HFFc6 (cell line): Measurements from ENCODE around the gene DOCK2. TPM values are rescaled to one million over a fixed set of nuclear protein-coding genes. Genes with fewer than 3 reads are reported as not detected.

Experiments used
- DNase-seq: peaks from one replicate; pipeline ENCODE4 v3.0.0-alpha.2; 2018
- H3K27ac Mint-ChIP-seq: 2 replicates; pipeline ENCODE4 v1.8.0; 2020; ENCODE audit warnings: mild to moderate bottlenecking, mixed read lengths
- H3K27me3 Mint-ChIP-seq: 2 replicates; pipeline ENCODE4 v1.8.0; 2021; ENCODE audit warnings: mild to moderate bottlenecking, moderate library complexity, mixed read lengths; ENCODE audit not compliant: insufficient read depth
- H3K36me3 Mint-ChIP-seq: 2 replicates; pipeline ENCODE4 v1.8.0; 2021; ENCODE audit warnings: low read depth, mixed read lengths
- H3K4me1 Mint-ChIP-seq: 2 replicates; pipeline ENCODE4 v1.8.0; 2020; ENCODE audit warnings: low read depth, mixed read lengths
- H3K4me3 Mint-ChIP-seq: 2 replicates; pipeline ENCODE4 v1.8.0; 2020; ENCODE audit warnings: mild to moderate bottlenecking, moderate library complexity, mixed read lengths
- H3K9me3 Mint-ChIP-seq: 2 replicates; pipeline ENCODE4 v1.8.0; 2020; ENCODE audit warnings: mild to moderate bottlenecking, mixed read lengths
- CTCF ChIP-seq: fragments of 200-600 bp; sonication (generic); IDR thresholded peaks from 2 replicates; pipeline ENCODE4 v1.5.0; 2021; ENCODE audit warnings: antibody characterized with exemption, mild to moderate bottlenecking
- total RNA-seq, 6 experiments: library from RNA; stranded (reverse); fragmentation: NEBNext Ultra II Directional; extraction: Animal tissue kit (Norgen Biotek cat#: 25700); gene quantifications; 2 replicates in 1 of 6; 3 replicates in 5 of 6; pipeline ENCODE4 v1.2.3, GENCODE V29; 2021

DOCK2 gene
- total RNA-seq, 6 experiments from 2014 or later = 1.4 to 6.5 (median 3.0) TPM

- peaks cover 45% of the 10 kb centered on the region for H3K4me1 Mint-ChIP-seq
- no peak overlapping the region for H3K4me3 Mint-ChIP-seq
- peaks cover 24% of the 10 kb centered on the region for H3K36me3 Mint-ChIP-seq
- no peaks in the 10 kb centered on the region for H3K9me3 Mint-ChIP-seq
- DNase-seq = no peak
- TF ChIP-seq CTCF = no peak
- H3K27ac Mint-ChIP-seq = 0 out of 2 replicates have a peak overlapping the region, but pooled peaks have one; percentile 2
- no peaks in the 10 kb centered on the region; the same call in 1 of the 2 replicates for H3K27me3 Mint-ChIP-seq
These were observed 286.9 kb downstream of the DOCK2 start for GRCh38 chr5:169923988-169924387.

- TF ChIP-seq CTCF = no peak
- peaks cover 45% of the 10 kb centered on the region for H3K36me3 Mint-ChIP-seq
- peaks cover 46% of the 10 kb centered on the region for H3K4me1 Mint-ChIP-seq
- DNase-seq = no peak
- no peak overlapping the region for H3K4me3 Mint-ChIP-seq
- H3K9me3 Mint-ChIP-seq = no peaks in the 10 kb centered on the region
- peak overlapping the region; percentile 53; the same call in 1 of the 2 replicates for H3K27ac Mint-ChIP-seq
- H3K27me3 Mint-ChIP-seq = no peaks in the 10 kb centered on the region; the same call in 1 of the 2 replicates
These were observed 296.1 kb downstream of the DOCK2 start for GRCh38 chr5:169933127-169933526.

GRCh38 chr5:169933616-169934015, 296.5 kb downstream of the DOCK2 start:
- Mint-ChIP-seq H3K4me1 (peaks cover 46% of the 10 kb centered on the region), H3K9me3 (no peaks in the 10 kb centered on the region), H3K27ac (peak overlapping the region; percentile 22; the same call in 1 of the 2 replicates), H3K36me3 (peaks cover 41% of the 10 kb centered on the region), H3K4me3 (no peak overlapping the region), H3K27me3 (no peaks in the 10 kb centered on the region; the same call in 1 of the 2 replicates)
- no peak for DNase-seq
- no peak for TF ChIP-seq CTCF

- Mint-ChIP-seq H3K9me3 (no peaks in the 10 kb centered on the region), H3K4me3 (peak overlapping the region; percentile 12), H3K27me3 (no peaks in the 10 kb centered on the region; the same call in 1 of the 2 replicates), H3K36me3 (peaks cover 32% of the 10 kb centered on the region), H3K4me1 (peaks cover 47% of the 10 kb centered on the region), H3K27ac (peak overlapping the region; percentile 61)
- no peak for TF ChIP-seq CTCF
- peak; percentile 45 for DNase-seq
These were observed 297.9 kb downstream of the DOCK2 start for GRCh38 chr5:169934990-169935389.

GRCh38 chr5:169935762-169936161, 298.7 kb downstream of the DOCK2 start:
- peaks cover 25% of the 10 kb centered on the region for H3K36me3 Mint-ChIP-seq
- no peak for TF ChIP-seq CTCF
- no peak for DNase-seq
- H3K27me3 Mint-ChIP-seq = no peaks in the 10 kb centered on the region; the same call in 1 of the 2 replicates
- peaks cover 50% of the 10 kb centered on the region for H3K4me1 Mint-ChIP-seq
- 0 out of 2 replicates have a peak overlapping the region, but pooled peaks have one; percentile 8 for H3K4me3 Mint-ChIP-seq
- no peaks in the 10 kb centered on the region for H3K9me3 Mint-ChIP-seq
- peak overlapping the region; percentile 61 for H3K27ac Mint-ChIP-seq
